HCT116 (cell line): ENCODE results near the gene DAAM1. TPM values are rescaled to one million over a fixed set of nuclear protein-coding genes. Genes with fewer than 3 reads are reported as not detected.

ENCODE experiments used
- ATAC-seq: fragments of 200-7000 bp; cut with Tn5 transposase; 2 replicates; pipeline ENCODE4 v1.9.1; 2020; ENCODE audit warnings: mild to moderate bottlenecking, moderate library complexity
- BruUV-seq: library from RNA; stranded (reverse); fragments of 400-500 nt; replicated peaks from 2 replicates; lab custom pipeline; 2021; lab: Mats Ljungman, UMichigan
- CTCF ChIA-PET: fragments of 300-600 bp; sonication (Branson Sonifier 250); formaldehyde crosslinking; loops from one replicate; lab custom pipeline; 2021; ENCODE audit warnings: antibody characterized with exemption; lab: Charles Lee
- POLR2A ChIA-PET: fragments of 300-600, 350-600 bp; sonication (Branson Sonifier 250); formaldehyde crosslinking; loops from one replicate; lab custom pipeline; 2021; ENCODE audit warnings: antibody characterized with exemption; lab: Charles Lee
- RAD21 ChIA-PET, 2 experiments: fragments of 300-600 bp; sonication (Branson Sonifier 250); formaldehyde crosslinking; loops; one replicate each; lab custom pipeline; 2023; ENCODE audit warnings: low total read pairs in 2 of 2; ENCODE audit not compliant: uncharacterized antibody in 2 of 2, unreplicated experiment in 2 of 2, low non-redundant PET in 1 of 2; lab: Charles Lee
- DNase-seq: peaks from one replicate; pipeline ENCODE4 v3.0.0-alpha.2; 2010; ENCODE audit warnings: low read depth, low spot score
- H2AFZ ChIP-seq: fragments of 200-600 bp; shearing (Covaris generic), sonication (generic); 2 replicates; pipeline ENCODE4 v1.6.1; 2017; ENCODE audit warnings: low read depth, mixed run types, mixed read lengths, antibody characterized with exemption, low read length; ENCODE audit not compliant: poor library complexity, severe bottlenecking
- H3K27ac ChIP-seq: 2 replicates; pipeline ENCODE4 v1.5.1; 2012; ENCODE audit warnings: low read depth, low read length
- H3K27me3 ChIP-seq: fragments of 200-600 bp; sonication (generic); 2 replicates; pipeline ENCODE4 v1.6.1; 2016; ENCODE audit warnings: mixed run types, low read length, mixed read lengths; ENCODE audit not compliant: insufficient read depth
- H3K36me3 ChIP-seq, 2 experiments: fragments of 200-500 bp in 1 of 2; fragments of 200-600 bp in 1 of 2; sonication (Bioruptor generic) in 1 of 2; sonication (generic) in 1 of 2; 2 replicates each; pipeline versions ENCODE4 v1.5.1 to v1.6.1; 2014 to 2016; ENCODE audit warnings: low read length in 2 of 2, inconsistent platforms in 1 of 2, mixed read lengths in 1 of 2, mixed run types in 1 of 2; ENCODE audit not compliant: insufficient read depth in 2 of 2, control insufficient read depth in 1 of 2
- H3K4me1 ChIP-seq, 2 experiments: fragments of 200-600 bp in 1 of 2; sonication (generic) in 1 of 2; 2 replicates each; pipeline versions ENCODE4 v1.5.1 to v1.6.1; 2012 to 2017; ENCODE audit warnings: low read length in 2 of 2, inconsistent platforms in 1 of 2, mild to moderate bottlenecking in 1 of 2, mixed read lengths in 1 of 2, mixed run types in 1 of 2, moderate library complexity in 1 of 2; ENCODE audit not compliant: insufficient read depth in 2 of 2, control insufficient read depth in 1 of 2
- H3K4me2 ChIP-seq: fragments of 200-600 bp; sonication (generic); 2 replicates; pipeline ENCODE4 v1.6.1; 2017; ENCODE audit warnings: mixed run types, low read length, mixed read lengths
- H3K4me3 ChIP-seq, 2 experiments: fragments of 200-600 bp in 1 of 2; sonication (generic) in 1 of 2; replicated peaks in 1 of 2; 2 replicates each; pipeline ENCODE4 v1.5.1; 2011 to 2016; ENCODE audit warnings: low read length in 2 of 2, control low read depth in 1 of 2, low read depth in 1 of 2, mild to moderate bottlenecking in 1 of 2, mixed read lengths in 1 of 2, mixed run types in 1 of 2
- H3K79me2 ChIP-seq: fragments of 200-600 bp; sonication (generic); 2 replicates; pipeline ENCODE4 v1.6.1; 2017; ENCODE audit warnings: mild to moderate bottlenecking, mixed run types, low read length, moderate library complexity, mixed read lengths; ENCODE audit not compliant: insufficient read depth
- H3K9ac ChIP-seq: fragments of 200-600 bp; sonication (generic); 2 replicates; pipeline ENCODE4 v1.6.1; 2016; ENCODE audit warnings: low read length, mixed read lengths
- H3K9me2 ChIP-seq: fragments of 200-600 bp; sonication (generic), shearing (Covaris generic); 2 replicates; pipeline ENCODE4 v1.6.1; 2017; ENCODE audit warnings: mixed run types, mild to moderate bottlenecking, moderate library complexity; ENCODE audit not compliant: insufficient read depth
- H3K9me3 ChIP-seq, 2 experiments: fragments of 200-500 bp in 1 of 2; fragments of 200-600 bp in 1 of 2; sonication (Bioruptor generic) in 1 of 2; sonication (generic) in 1 of 2; 2 replicates each; pipeline ENCODE4 v1.6.1; 2014 to 2017; ENCODE audit warnings: low read length in 2 of 2, mixed read lengths in 2 of 2, inconsistent platforms in 1 of 2, low read depth in 1 of 2, mild to moderate bottlenecking in 1 of 2, mixed run types in 1 of 2, moderate library complexity in 1 of 2; ENCODE audit not compliant: control insufficient read depth in 1 of 2, insufficient read depth in 1 of 2
- H4K20me1 ChIP-seq: fragments of 200-600 bp; sonication (generic), shearing (Covaris generic); 2 replicates; pipeline ENCODE4 v1.6.1; 2017; ENCODE audit warnings: mixed run types, mild to moderate bottlenecking, moderate library complexity; ENCODE audit not compliant: insufficient read depth
- CBX3 ChIP-seq: IDR thresholded peaks from 2 replicates; pipeline ENCODE4 v1.6.1; 2012; ENCODE audit warnings: low read depth
- EGR1 ChIP-seq: IDR thresholded peaks from 2 replicates; pipeline ENCODE4 v1.6.1; 2012; ENCODE audit warnings: low read depth
- ELF1 ChIP-seq: IDR thresholded peaks from 2 replicates; pipeline ENCODE4 v1.6.1; 2012; ENCODE audit warnings: low read depth, borderline replicate concordance
- EZH2phosphoT487 ChIP-seq: fragments of 200-600 bp; IDR thresholded peaks from 2 replicates; pipeline ENCODE4 v1.6.1; 2018; ENCODE audit warnings: antibody characterized with exemption, borderline replicate concordance
- FOSL1 ChIP-seq: IDR thresholded peaks from 2 replicates; pipeline ENCODE4 v1.6.1; 2012; ENCODE audit warnings: low read depth
- JUND ChIP-seq: IDR thresholded peaks from 2 replicates; pipeline ENCODE4 v1.6.1; 2012
- POLR2A ChIP-seq: IDR thresholded peaks from 2 replicates; pipeline ENCODE4 v1.7.0; 2011; ENCODE audit warnings: borderline replicate concordance; ENCODE audit not compliant: insufficient read depth, insufficient read length; ENCODE audit errors: extremely low read depth
- RAD21 ChIP-seq: IDR thresholded peaks from 2 replicates; pipeline ENCODE4 v1.6.1; 2012; ENCODE audit warnings: low read depth, mild to moderate bottlenecking
- SIN3A ChIP-seq: IDR thresholded peaks from 2 replicates; pipeline ENCODE4 v1.6.1; 2012; ENCODE audit warnings: low read depth
- SP1 ChIP-seq: IDR thresholded peaks from 2 replicates; pipeline ENCODE4 v1.6.1; 2012; ENCODE audit warnings: low read depth
- SRF ChIP-seq: IDR thresholded peaks from 2 replicates; pipeline ENCODE4 v1.6.1; 2012; ENCODE audit warnings: low read depth
- TCF7L2 ChIP-seq: IDR thresholded peaks from 2 replicates; pipeline ENCODE4 v1.7.0; 2011; ENCODE audit warnings: borderline replicate concordance, inconsistent platforms; ENCODE audit not compliant: insufficient read depth, insufficient read length; ENCODE audit errors: extremely low read depth
- YY1 ChIP-seq: IDR thresholded peaks from 2 replicates; pipeline ENCODE4 v1.6.1; 2011; ENCODE audit warnings: low read length, low read depth, moderate library complexity, mild to moderate bottlenecking; ENCODE audit not compliant: insufficient replicate concordance; ENCODE audit errors: extremely low read depth
- ZBTB33 ChIP-seq: IDR thresholded peaks from 2 replicates; pipeline ENCODE4 v1.6.1; 2011; ENCODE audit warnings: mild to moderate bottlenecking, low read length, moderate library complexity; ENCODE audit not compliant: insufficient replicate concordance; ENCODE audit errors: extremely low read depth
- ZFX ChIP-seq: fragments of 450-650 bp; IDR thresholded peaks from 2 replicates; pipeline ENCODE4 v1.6.1; 2017
- ZNF274 ChIP-seq: fragments of 200-500 bp; sonication (Bioruptor generic); IDR thresholded peaks from 2 replicates; pipeline ENCODE4 v1.6.1; 2014; ENCODE audit warnings: mild to moderate bottlenecking, low read depth, low read length, inconsistent platforms
- intact Hi-C: fragments of 100-400 bp; cut with micrococcal nuclease; formaldehyde crosslinking; loops from 2 replicates; pipeline ENCODE4 v1.10.0; 2022
- total RNA-seq: library from RNA; stranded (reverse); gene quantifications from one replicate; pipeline ENCODE4 v1.2.1, GENCODE V29; 2021; ENCODE audit not compliant: unreplicated experiment
- TF ChIP-seq, protein P1 (sequence below): IDR thresholded peaks from 2 replicates; pipeline ENCODE4 v1.6.1; 2012
- TF ChIP-seq, protein P2 (sequence below): IDR thresholded peaks from 2 replicates; pipeline ENCODE4 v1.6.1; 2012

The DAAM1 gene
- total RNA-seq, 1 experiment from 2014 or later: 10.7 TPM

GRCh38 chr14:59333668-59334067, 145.2 kb downstream of the DAAM1 start:
- Histone ChIP-seq H3K36me3 (no peaks in the 10 kb centered on the region), H3K4me3 (no peak overlapping the region), H3K4me1 (no peaks in the 10 kb centered on the region), H3K79me2 (no peaks in the 10 kb centered on the region), H3K9me3 (no peaks in the 10 kb centered on the region), H3K9me2 (no peaks in the 10 kb centered on the region), H2AFZ (no peak overlapping the region), H3K9ac (no peak overlapping the region), H4K20me1 (no peaks in the 10 kb centered on the region), H3K4me2 (no peak overlapping the region), H3K27ac (no peak overlapping the region), H3K27me3 (no peaks in the 10 kb centered on the region)
- intact Hi-C loops: no loop called here
- TF ChIP-seq, protein P1, sequence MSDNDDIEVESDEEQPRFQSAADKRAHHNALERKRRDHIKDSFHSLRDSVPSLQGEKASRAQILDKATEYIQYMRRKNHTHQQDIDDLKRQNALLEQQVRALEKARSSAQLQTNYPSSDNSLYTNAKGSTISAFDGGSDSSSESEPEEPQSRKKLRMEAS: no peak
- no peak for TF ChIP-seq RAD21
- TF ChIP-seq ZFX: no peak
- no peak for TF ChIP-seq JUND
- no peak for TF ChIP-seq SP1
- TF ChIP-seq CBX3: no peak
- no peak for TF ChIP-seq SRF
- TF ChIP-seq EZH2phosphoT487: no peak
- no peak for TF ChIP-seq FOSL1
- TF ChIP-seq TCF7L2: no peak
- no peak for TF ChIP-seq EGR1
- no peak for TF ChIP-seq POLR2A
- TF ChIP-seq SIN3A: no peak
- TF ChIP-seq, protein P2, sequence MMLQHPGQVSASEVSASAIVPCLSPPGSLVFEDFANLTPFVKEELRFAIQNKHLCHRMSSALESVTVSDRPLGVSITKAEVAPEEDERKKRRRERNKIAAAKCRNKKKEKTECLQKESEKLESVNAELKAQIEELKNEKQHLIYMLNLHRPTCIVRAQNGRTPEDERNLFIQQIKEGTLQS: no peak
- no peak for TF ChIP-seq ZBTB33
- TF ChIP-seq ZNF274: no peak
- TF ChIP-seq YY1: no peak
- no peak for TF ChIP-seq ELF1
- BruUV-seq: no TSS peak
- DNase-seq (no peak), ATAC-seq (no peak)
- ChIA-PET CTCF (no interaction called here), RAD21 (no interaction called here), POLR2A (no interaction called here)
